HG03159 (cell line): ENCODE data around the gene SGCD.
"Not testable (repeated sequence)": the region's sequence is repeated elsewhere in the genome, so short reads cannot be mapped to it uniquely, and the experiment has no call there.

Experiments used
- ATAC-seq: cut with Tn5 transposase; IDR thresholded peaks from one replicate; pipeline ENCODE4 v1.9.1; 2021; ENCODE audit warnings: mild to moderate bottlenecking, moderate library complexity; ENCODE audit not compliant: unreplicated experiment

Gene SGCD

DNA sequence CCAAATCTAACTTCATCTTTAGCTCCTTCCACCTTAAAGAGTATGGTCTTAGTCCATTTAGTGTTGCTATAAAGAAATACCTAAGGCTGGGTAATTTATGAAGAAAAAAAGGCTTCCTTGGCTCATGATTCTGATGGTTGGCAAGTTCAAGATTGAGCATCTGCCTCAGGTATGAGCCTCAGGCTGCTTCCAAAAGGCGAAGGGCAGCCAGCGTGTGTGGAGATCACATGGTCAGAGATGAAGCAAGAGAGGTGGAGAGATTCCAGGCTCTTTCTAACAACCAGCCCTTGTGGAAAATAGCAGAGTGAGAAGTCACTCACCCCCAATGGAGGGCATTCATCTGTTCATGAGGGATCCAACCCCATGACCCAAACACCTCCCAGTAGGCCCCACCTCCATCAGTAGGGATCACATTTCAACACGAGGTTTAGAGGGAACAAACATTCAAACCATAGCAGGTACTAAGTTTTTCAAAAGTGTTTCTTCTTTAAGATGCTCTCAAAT lies 225.9 kb downstream of the SGCD start:
- ATAC-seq: no peak

DNA sequence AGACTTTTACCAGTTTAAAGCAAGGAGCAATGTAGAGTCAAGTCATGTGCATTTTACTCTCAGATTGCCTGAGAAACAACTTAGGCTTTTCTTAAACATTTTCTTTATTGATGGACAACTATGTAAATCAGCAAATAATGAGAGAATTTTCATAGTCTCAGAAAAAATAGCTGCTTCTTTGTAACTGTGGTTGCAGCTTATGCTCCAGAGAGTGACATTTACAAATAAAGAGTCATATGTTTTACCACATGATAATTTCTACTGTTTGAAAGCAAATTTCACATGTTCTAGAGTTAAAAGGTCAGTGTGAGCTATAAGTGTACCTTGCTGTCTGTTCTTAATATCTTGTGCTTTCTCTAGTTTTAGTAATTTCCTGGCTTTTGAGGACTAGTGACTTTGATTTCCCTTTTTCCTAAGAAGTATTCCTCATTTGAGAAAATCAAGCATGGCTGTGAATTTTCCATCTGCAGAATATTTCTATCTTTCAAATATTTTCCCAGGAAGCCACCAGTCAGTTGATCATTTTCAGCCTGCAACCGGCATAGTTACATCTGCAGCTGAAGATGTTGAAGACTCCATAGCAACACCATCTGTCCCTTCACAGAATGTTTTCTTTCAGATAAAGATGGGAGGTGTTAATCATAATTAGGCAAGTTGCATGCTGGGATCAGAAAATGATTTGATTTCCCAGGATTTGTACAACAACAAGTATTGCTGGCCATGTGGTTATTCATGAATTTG lies 229.9 kb downstream of the SGCD start:
- ATAC-seq: no peak

DNA sequence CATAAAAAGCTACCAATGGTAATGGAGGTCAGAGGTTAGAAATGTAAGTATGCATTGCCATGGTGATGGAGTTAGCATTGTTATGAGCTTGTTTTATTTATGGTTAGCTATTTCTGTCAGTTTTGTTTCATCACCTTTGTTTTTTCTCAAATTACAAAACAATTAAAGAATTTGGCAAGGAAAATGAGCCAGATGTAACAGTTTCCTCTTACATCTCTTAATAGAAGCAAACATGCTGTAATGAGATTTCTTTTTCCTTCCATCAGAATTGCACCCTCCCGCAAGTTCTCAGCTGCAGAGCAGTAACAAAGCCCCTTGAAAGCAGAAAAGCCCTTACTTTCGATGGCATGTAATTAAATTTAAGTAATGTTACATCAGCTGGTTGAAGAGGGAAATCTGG lies 233.0 kb downstream of the SGCD start:
- no peak for ATAC-seq

DNA sequence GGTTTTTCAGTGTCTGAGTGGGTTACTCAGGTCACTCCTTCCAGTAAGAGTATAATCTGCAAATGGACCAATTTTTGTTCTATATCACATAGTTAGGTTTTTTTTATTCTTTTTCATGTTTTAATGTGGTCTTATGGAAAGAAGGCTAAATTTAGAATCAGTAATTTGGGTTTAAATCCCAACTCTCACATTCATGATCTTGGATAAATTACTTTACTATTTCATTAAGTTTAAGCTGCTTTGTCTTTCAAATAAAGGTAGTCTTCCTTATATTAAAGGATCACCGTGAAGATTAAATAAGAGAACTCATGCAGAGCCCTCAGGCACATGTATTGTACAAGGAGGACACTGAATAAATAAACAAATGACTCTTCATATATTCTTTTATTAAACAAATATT lies 234.7 kb downstream of the SGCD start:
- ATAC-seq: no peak

DNA sequence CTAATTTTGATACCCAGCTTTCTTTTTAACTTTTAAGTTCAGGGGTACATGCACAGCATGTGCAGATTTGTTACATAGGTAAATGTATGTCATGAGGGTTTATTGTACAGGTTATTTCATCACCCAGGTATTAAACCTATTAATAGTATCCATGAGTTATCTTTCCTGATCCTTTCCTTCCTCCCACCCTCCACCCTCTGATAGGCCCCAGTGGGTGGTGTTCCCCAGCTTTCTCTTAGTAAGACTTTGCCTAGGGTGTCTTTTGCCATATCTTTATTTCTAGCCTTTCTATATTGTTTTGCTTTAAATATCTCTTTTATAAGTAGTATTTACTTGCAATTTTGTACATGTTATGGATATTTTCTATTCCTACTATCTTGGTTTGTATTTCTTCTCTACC lies 243.7 kb downstream of the SGCD start:
- ATAC-seq: no peak

DNA sequence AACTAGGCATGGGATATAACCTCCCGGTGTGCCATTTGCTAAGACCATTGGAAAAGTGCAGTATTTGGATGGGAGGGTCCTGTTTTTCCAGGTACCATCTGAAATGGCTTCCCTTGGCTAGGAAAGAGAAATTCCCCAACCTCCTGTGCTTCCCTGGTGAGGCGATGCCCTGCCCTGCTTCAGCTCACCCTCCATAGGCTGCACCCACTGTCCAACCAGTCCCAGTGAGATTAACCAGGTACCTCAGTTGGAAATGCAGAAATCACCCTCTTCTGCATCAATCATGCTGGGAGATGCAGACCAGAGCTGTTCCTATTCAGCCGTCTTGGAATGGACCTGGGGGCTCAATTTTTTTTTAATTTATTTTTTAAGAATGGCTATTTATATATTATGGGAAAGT lies 254.8 kb downstream of the SGCD start:
- ATAC-seq: no peak

DNA sequence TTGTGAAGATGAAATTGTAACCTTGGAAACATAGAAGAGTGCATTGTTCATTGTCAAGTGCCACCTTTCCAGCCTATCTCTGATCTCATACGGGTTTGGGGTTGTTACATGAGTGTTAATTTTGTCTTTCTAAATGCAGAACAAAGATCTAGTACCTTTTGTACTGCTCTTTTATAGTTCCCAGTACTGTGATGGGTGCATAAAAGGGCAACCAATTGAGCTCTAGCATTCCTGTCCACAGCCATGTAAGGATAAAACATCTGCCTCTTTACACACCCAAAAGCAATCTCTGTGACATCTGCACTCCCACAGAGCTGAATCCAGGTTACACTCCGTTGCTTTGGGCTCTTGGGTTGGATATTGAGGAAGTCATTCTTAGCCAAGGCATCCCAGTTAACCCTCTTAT lies 255.2 kb downstream of the SGCD start:
- ATAC-seq: no peak

DNA sequence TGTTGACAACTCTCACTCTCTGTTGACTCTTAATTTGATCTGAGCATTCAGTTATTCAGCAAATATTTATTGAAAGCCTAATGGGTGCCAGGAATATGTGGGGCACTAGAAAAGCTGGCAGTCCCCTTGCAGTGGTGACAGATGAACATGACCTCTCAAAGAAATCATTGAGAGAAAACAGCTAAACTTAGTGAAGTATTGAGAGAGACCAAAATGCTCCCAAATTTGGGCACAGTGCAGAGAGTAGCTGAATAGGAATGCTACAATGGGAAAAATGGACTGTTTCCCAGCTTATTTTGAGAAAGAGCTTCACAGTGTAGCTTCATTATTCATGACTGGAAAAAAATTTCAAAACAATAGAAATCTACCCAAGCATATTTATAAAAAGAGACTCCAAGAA lies 257.9 kb downstream of the SGCD start:
- ATAC-seq: no peak

DNA sequence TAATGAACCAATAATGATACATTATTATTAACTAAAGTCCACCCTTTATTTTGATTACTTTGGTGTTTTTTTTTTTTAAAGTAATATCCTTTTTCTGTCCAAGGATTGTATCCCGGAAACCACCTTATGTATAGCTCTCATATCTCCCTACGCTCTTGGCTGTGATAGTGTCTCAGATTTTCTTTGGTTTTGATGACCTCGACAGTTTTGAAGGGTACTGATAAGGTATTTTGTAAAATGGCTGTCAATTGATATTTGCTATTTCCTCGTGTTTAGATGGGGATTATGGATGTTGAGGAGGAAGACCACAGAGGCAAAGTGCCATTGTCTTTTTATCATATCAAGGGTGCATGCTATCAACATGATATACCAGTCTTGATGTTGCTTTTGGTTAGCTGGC lies 259.0 kb downstream of the SGCD start:
- no peak for ATAC-seq

DNA sequence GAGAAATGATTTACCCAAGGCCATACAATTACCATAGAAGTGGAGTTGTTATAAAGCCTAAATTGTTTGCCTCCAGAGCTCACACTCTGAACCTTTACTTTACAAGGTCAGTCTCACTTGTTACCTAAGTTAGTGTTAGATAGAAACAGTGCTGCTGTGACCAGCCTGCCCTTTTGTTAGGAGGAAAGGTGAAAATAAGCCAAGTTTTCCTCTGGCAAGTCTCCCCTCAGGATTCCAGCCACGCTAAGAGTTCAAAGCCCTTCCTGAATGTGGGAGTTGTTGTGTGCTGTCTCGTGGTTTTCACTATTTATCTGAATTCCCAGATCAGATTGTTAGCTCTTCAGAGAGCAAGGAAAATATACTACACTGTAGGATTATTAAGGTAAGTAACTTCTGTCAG lies 260.0 kb downstream of the SGCD start:
- no peak for ATAC-seq

DNA sequence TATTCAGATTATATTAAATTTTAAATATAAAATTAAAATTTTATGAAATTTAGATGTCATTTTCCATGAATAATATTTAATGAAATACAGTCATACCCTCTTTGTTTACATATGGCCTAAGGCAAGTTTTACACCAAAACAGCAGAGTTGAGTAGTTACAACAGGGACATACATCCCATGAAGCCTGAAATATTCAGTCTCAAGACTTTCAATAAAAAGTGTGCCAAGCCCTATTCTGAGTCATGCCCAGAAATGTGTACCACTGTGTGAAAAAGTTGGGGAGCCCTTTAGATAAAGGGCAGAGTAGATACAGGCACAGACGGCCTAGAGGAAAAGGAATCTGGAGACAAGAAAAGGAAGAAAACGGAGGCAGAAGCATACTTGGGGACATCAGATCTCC lies 261.3 kb downstream of the SGCD start:
- no peak for ATAC-seq

DNA sequence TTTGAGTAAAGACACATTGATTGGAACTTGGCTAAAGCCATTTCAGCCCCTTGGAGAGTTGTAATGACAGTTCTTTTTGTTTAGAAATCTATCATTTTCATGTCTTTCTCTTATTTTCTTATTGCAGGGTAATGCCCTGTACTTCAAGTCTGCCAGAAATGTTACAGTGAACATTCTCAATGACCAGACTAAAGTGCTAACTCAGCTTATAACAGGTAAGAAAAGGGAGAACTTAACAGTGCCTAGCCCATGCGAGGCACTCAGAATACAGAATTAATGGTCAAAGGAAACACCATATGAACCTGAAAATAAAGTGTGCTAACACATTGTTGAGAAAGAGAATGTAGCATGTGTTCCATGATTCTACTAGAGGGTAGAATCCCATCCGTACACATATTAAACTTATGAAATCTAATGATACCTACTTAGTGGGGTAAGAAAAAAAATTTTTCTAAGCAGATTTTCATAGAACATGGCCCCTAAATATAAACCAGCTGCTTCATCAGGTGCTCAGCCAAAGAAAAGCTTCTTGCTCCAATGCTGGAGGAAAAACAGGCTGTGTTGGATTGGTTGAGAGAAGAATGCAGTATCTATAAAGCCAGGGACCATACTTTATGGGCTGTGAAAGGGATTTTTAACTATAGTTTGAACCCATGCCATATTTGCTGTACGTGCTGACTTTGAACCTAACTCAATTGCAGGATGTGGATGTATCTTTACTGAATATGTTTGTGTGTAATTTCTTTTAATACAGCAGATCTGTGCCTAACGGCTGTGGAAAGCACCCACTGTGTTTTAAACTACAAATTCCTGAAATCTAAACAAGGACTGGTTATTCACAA lies 262.4 kb downstream of the SGCD start:
- no peak for ATAC-seq

DNA sequence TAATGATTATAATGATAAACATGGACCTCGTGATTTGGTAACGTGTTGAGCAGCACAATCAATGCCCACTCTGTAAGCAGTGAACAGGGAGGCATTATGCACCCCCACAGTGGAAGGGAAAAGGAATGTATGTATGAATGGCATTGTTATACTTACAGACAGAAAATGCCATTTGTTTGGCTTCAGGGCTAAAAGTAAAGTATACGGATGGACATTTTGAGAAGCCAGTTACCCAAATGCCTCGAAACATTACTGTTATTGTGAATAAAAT lies 262.9 kb downstream of the SGCD start:
- ATAC-seq: no peak

DNA sequence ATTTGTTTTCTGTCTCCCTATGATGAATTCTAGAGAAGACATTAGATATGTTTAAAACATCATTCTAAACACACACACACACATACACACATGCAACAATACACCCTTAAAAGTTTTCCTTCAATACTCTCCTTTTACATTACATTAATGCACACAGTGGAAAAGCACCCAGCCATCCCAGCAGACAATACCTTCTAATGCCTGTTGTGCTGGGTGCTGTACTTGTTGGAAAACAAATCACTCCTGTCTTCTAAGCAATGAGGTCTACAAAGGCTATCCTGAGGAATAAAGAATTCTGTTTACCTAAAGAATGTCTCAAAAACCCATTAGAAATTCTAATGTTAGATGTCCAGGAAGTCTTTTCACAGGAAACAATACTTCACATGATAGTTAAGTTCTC lies 264.0 kb downstream of the SGCD start:
- ATAC-seq: no peak

DNA sequence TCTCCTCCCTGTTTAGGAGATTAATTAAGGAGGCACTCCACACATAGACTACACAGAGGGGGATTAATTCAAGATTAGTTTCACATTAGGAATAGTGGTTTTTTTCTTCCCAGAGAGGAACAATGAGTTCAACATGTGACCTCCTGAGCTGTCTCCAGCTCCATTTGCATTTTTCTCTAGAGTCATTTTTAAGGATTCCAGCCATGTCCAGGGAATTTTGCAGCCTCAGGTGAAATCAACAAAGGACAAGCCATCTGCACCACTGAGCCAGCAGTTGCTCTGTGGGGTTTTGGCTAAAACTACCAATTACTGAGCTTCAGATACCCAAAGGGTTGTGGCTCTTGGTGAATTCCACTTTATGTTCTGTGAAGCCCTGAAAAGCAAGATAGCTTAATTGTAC lies 264.7 kb downstream of the SGCD start:
- ATAC-seq: no peak

DNA sequence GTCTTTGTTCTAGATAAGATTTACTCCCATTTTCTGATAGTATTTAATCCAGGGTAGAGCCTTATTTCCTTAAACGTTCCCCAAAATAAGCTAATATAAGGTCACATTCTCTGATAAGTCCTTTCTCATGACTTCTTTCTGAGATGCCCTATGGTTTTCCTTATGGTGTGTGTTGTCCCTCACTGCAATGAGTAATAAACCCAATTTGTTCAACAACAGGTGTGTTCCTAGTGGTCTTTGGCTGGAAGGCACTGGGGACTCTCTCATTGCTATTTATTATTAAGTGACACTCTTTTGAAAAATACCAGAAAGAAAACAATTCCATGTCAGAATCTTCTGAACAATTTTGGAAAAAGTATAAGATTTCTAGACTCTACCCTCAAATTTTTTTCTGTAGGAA lies 266.6 kb downstream of the SGCD start:
- no peak for ATAC-seq

DNA sequence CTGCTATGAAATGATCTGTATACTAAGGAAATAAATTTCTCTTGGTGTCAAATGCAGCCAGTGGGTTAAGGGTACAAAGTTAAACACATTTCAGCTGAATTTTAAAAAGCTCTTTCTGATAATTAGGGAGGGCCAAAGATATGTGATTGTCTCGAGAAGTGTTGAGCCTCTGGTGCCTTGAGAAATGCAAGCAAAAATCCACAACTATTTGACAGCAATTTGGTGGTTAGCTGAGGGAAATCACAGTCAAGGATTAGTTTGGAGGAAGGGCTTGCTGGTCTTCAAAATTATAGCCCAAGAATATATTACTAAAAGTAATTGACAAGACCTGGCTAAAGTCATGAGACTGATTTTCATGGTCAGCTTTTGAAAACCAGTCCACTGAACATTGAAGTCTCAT lies 267.4 kb downstream of the SGCD start:
- no peak for ATAC-seq

DNA sequence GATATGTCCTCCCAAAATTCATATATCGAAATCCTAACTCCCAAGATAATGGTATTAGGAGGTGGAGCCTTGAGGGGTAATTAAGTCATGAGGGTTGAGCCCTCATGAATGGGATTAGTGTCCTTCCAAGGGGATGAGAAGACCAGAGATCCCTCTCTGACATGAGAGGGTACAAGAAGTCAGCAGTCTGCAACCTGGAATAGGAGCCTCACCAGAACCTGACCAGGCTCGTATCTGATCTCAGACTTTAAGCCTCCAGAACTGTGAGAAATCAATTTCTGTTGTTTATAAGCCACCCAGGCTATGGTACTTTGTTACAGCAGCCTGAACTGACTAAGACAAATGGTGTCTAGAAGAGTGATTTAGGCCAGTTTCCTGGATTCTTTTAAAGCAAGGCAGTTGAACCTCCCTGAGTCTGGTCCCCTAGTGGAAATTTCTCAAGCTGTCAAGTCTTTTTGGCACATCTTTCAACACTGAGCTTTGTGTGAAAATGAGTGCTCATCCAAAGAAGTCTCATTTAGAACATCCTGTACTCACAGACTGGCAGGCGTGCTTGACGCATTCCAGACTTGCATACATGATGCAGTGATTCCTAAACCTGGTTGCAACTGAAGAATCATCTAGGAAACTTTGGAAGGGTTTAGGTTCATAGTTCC lies 268.3 kb downstream of the SGCD start:
- ATAC-seq: no peak

DNA sequence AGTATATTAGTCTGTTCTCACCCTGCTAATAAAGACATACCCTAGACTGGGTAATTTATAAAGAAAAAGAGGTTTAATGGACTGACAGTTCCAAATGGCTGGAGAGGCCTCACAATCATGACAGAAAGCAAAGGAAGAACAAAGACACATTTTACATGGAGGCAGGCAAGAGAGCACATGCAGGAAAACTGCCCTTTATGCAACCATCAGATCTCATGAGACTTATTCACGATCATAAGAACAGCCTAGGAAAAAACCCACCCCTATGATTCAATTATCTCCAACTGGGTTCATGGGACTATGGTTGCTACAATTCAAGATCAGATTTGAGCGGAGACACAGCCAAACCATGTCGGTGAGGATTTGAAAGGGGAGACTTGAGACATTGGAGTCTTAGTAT lies 270.3 kb downstream of the SGCD start:
- ATAC-seq: no peak

DNA sequence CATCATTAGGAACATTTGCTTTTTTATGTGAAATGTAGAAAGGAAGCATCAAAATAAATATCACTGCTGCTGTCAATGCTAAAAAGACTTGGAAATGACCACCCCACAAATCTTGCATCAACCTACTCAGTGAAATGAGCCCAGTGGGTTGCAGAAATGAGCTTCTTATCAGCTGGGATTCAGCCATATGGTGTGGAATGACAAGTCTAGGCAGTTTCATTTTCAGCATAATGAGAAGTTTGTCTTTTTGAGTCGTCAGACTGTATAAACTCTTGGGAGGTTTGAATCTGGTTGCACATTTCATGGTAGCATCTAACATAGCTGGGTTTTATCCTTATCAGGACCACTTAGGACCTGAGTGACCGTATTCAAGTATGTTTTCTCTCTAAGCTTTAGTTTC lies 272.0 kb downstream of the SGCD start:
- ATAC-seq: no peak

DNA sequence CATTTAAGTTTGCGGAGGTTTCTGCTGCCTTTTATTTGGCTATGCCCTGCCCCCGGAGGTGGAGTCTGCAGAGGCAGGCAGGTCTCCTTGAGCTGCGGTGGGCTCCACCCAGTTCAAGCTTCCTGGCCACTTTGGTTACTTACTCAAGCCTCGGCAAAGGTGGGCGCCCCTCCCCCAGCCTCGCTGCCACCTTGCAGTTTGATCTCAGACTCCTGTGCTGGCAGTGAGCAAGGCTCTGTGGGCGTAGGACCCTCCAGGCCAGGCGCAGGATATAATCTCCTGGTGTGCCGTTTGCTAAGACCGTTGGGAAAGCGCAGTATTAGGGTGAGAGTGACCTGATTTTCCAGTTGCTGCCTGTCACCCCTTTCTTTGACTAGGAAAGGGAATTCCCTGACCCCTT lies 283.6 kb downstream of the SGCD start:
- not testable (repeated sequence) for ATAC-seq

DNA sequence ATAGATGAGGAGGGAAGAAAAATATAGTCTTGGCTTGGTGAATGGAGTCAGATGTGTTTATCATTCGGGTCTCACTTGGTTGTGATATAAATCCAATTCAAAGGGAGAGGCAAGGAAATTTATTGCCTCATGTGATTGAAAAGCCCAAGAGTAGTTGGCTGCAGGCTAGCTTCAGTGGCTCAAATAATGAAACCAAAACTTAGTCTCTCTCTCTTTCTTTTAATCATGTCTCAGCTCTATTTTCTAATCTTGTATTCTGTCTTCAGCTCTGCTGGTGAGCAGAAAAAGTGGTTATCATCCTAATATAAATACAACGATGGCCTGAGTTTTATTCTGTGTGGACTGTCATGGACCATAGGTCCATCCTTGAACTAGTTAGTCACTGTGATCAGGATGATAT lies 288.9 kb downstream of the SGCD start:
- ATAC-seq: no peak
